ENCODE data around the gene SETD2. TPM values are rescaled to one million over a fixed set of nuclear protein-coding genes. Genes with fewer than 3 reads are reported as not detected.
A peak's percentile ranks its signal among the peaks of the same experiment; 100 is the strongest.
"Not testable (repeated sequence)": the region's sequence is repeated elsewhere in the genome, so short reads cannot be mapped to it uniquely, and the experiment has no call there.

The SETD2 gene
- total RNA-seq, 1 experiment from 2014 or later, result 15.4 TPM

DNA sequence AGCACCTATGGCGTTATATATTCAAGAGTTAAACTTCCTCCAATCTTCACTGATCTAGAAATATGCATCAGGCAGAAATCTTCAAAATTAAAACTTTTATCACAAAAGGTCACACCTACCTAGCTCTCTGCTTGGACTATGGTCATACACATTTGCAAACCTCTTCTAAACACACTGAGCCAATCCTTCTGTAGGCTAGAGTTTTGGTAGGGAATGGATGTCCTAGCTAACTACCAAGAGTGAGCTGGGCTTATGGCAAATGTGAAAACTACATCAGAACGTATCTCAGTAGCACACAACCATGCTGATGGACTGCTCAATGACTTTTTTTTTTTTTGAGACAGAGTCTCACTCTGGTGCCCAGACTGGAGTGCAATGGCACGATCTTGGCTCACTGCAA is 29.6 kb downstream of the SETD2 start:
- no peaks in the 10 kb centered on the region for H3K36me3 ChIP-seq (replicated peaks; ENCODE audit: control insufficient read depth, insufficient read depth, low read length)
- H3K4me3 ChIP-seq (ENCODE audit: insufficient read depth, low read depth, low read length), result no peak overlapping the region
- no peaks in the 10 kb centered on the region for H3K27me3 ChIP-seq (ENCODE audit: control insufficient read depth, insufficient read depth, low read length)
- no peak for DNase-seq

DNA sequence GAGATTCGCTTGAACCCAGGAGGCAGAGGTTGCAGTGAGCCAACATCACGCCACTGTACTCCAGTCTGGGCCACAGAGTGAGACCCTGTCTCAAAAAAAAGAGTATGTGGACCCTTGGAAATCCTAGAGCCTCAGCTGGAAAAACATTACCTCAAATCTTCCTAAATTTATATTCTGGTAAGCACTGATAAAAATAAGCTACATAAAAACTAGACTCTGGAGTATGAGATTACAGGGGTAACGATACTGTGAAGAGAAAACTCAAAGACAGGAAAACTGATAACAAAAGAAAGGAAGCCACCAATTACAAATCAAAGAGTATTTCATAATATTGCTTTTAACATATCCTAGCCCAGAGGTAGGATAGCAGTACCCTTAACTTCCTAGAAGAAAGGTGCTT is 30.3 kb downstream of the SETD2 start:
- Histone ChIP-seq H3K4me3 (ENCODE audit: insufficient read depth, low read depth, low read length) (no peak overlapping the region), H3K36me3 (replicated peaks; ENCODE audit: control insufficient read depth, insufficient read depth, low read length) (no peaks in the 10 kb centered on the region), H3K27me3 (ENCODE audit: control insufficient read depth, insufficient read depth, low read length) (no peaks in the 10 kb centered on the region)
- no peak for DNase-seq

DNA sequence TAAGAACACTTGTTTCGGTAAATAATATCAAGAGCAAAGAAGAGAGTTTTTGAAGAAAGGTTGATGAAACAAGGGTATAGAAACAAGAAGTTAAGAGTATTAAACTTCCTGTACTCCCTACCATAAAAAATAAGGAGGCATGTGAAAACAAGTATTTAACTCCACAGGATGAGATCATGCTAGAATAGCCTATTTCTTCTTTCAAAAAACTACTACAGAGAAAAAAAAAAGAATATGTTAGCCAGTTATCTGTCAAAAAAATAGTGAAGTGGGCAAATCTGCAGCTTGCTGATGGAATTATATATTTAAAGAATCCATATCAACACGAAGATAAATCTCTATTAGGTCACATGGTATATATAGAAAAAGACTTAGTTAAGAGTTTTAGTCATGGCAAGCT is 33.4 kb downstream of the SETD2 start:
- no peaks in the 10 kb centered on the region for H3K36me3 ChIP-seq (replicated peaks; ENCODE audit: control insufficient read depth, insufficient read depth, low read length)
- H3K4me3 ChIP-seq (ENCODE audit: insufficient read depth, low read depth, low read length), result no peak overlapping the region
- no peaks in the 10 kb centered on the region for H3K27me3 ChIP-seq (ENCODE audit: control insufficient read depth, insufficient read depth, low read length)
- DNase-seq, result no peak

DNA sequence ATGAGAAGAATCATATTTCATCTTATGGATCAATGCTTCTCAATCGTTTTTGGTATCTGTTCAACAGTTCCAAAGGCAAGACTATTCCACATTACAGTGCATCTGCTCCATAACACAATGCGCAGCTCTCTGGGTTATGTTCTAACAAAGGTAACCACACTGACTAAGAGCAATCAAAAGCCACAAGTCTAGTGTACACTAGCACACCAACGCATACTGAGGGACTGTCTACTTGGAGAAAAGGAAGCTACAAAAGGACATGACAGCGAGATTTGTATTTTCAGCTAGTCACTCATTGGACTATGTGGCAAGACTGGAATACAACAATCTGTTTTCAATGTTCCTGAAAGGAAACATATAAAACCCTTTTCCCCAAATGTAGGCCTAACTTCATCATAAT is 35.8 kb downstream of the SETD2 start:
- Histone ChIP-seq H3K27me3 (ENCODE audit: control insufficient read depth, insufficient read depth, low read length) (no peaks in the 10 kb centered on the region), H3K36me3 (replicated peaks; ENCODE audit: control insufficient read depth, insufficient read depth, low read length) (peaks cover 2% of the 10 kb centered on the region; the same call in 1 of the 2 replicates), H3K4me3 (ENCODE audit: insufficient read depth, low read depth, low read length) (no peak overlapping the region)
- DNase-seq, result no peak

DNA sequence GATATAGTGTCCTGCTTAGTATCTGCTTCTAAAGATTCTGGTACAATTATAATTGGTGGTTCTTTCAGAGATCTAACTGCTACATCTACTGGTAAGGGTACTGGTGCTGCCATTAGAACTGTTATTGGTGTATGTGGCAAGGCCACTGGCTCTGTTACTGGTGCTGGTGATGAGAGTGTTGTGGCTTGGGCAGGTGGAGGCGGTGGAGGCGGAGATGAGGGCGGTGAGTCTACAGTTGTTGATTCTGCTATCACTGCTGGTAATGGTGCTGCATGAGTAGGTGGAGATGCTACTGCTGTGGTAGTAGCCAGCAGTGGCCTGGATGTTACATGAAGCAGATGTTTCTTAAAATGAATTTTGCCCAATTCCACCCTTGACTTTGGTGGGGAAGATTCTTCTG is 40.1 kb downstream of the SETD2 start:
- DNase-seq, result no peak
- Histone ChIP-seq H3K36me3 (replicated peaks; ENCODE audit: control insufficient read depth, insufficient read depth, low read length) (peaks cover 2% of the 10 kb centered on the region; the same call in 1 of the 2 replicates), H3K4me3 (ENCODE audit: insufficient read depth, low read depth, low read length) (no peak overlapping the region), H3K27me3 (ENCODE audit: control insufficient read depth, insufficient read depth, low read length) (no peaks in the 10 kb centered on the region)

DNA sequence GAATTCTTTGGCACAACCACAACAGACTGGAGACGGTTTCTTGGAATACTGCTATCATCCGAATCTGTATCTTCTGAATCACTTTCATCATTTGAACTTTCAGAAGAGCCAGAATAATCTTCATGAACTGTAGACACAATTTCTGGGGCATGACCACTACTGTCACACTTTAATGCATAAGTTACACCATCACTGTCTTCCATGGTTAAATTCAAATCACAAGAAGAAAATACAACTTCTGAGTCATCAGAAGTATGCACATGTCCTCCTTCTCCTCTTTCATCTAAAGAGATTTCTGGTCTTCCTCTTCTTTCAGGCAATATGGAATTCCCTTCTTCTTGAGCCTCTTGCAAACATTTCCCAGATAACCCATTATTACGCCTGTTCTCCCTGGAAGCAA is 42.5 kb downstream of the SETD2 start:
- Histone ChIP-seq H3K4me3 (ENCODE audit: insufficient read depth, low read depth, low read length) (no peak overlapping the region), H3K36me3 (replicated peaks; ENCODE audit: control insufficient read depth, insufficient read depth, low read length) (peaks cover 2% of the 10 kb centered on the region; the same call in 1 of the 2 replicates), H3K27me3 (ENCODE audit: control insufficient read depth, insufficient read depth, low read length) (no peaks in the 10 kb centered on the region)
- DNase-seq, result no peak

DNA sequence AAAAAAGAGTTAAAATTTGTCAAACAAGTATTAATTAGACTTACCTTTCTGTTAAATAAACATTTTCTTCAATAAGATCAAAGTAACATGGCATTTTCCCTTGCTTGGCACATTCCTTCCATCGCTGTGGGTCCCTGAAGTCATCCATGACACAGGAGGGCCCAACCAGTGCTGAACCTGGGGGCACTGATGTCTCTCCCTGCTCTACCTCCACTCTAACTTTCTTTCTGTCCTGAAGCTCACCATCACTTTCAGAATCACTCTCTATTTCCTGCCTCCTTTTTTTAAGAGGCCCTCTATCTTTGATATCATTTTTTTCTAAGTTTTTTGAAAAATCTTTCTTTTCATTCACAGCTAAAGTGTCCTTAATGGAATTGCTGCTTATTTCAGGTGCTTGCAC is 43.8 kb downstream of the SETD2 start:
- no peak overlapping the region for H3K4me3 ChIP-seq (ENCODE audit: insufficient read depth, low read depth, low read length)
- DNase-seq, result no peak
- peaks cover 2% of the 10 kb centered on the region for H3K36me3 ChIP-seq (replicated peaks; ENCODE audit: control insufficient read depth, insufficient read depth, low read length)
- no peaks in the 10 kb centered on the region for H3K27me3 ChIP-seq (ENCODE audit: control insufficient read depth, insufficient read depth, low read length)

DNA sequence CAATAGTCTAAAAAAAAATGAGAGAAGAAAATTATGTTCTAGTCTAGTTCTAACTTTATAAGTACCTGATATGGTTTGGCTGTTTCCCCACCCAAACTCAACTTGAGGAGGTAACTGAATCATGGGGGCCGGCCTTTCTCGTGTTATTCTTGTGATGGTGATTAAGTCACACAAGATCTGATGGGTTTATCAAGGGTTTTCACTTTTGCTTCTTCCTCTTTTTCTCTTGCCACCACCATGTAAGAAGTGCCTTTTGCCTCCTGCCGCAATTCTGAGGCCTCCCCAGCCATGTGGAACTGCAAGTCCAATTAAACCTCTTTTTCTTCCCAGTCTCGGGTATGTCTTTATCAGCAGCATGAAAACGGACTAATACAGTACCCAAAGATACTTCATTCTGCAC is 44.5 kb downstream of the SETD2 start:
- not testable (repeated sequence) for H3K4me3 ChIP-seq (ENCODE audit: insufficient read depth, low read depth, low read length); H3K27me3 ChIP-seq (ENCODE audit: control insufficient read depth, insufficient read depth, low read length); DNase-seq; H3K36me3 ChIP-seq (replicated peaks; ENCODE audit: control insufficient read depth, insufficient read depth, low read length)

DNA sequence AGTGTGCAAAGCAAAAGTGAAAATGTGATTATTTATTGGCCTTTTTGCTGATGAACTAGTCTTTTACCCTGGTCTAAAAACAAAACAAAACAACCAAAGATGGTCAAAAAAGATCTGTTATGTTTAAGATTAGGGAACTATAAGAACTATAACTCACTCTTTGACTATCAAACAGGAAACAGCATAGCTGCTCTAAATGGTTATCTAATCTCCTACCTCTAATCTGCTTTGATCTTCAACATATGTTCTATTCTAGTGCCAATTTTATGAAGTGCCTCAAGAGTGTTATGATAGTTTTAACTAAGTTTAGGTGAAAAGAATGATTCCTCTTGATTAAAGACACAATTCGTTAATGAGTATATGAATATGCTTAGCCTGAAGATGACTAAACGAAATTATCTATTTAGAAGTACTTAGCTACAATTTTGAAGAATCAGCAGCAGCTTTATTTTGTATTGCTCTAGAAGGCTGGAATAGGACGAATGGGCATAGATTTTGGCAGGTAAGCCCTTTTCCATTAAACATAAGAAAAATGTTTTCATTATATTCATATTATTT is 46.0 kb downstream of the SETD2 start:
- Histone ChIP-seq H3K4me3 (ENCODE audit: insufficient read depth, low read depth, low read length) (no peak overlapping the region), H3K36me3 (replicated peaks; ENCODE audit: control insufficient read depth, insufficient read depth, low read length) (peaks cover 1% of the 10 kb centered on the region), H3K27me3 (ENCODE audit: control insufficient read depth, insufficient read depth, low read length) (no peaks in the 10 kb centered on the region)
- no peak for DNase-seq

DNA sequence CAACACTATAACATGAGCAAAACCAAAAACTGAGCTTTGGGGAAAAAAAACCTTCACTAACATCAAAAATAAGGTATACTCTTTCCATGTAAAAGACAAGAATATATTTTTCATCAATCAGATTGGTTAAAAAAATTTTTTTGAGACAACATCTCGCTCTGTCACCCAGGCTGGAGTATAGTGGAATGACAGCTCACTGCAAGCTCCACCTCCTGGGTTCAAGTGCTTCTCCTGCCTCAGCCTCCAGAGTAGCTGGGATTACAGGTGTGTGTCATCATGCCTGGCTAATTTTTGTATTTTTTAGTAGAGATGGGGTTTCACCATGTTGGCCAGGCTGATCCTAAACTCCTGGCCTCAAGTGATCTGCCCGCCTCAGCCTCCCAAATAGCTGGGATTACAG is 48.4 kb downstream of the SETD2 start:
- H3K4me3 ChIP-seq (ENCODE audit: insufficient read depth, low read depth, low read length); H3K27me3 ChIP-seq (ENCODE audit: control insufficient read depth, insufficient read depth, low read length); H3K36me3 ChIP-seq (replicated peaks; ENCODE audit: control insufficient read depth, insufficient read depth, low read length); DNase-seq: not testable (repeated sequence)

DNA sequence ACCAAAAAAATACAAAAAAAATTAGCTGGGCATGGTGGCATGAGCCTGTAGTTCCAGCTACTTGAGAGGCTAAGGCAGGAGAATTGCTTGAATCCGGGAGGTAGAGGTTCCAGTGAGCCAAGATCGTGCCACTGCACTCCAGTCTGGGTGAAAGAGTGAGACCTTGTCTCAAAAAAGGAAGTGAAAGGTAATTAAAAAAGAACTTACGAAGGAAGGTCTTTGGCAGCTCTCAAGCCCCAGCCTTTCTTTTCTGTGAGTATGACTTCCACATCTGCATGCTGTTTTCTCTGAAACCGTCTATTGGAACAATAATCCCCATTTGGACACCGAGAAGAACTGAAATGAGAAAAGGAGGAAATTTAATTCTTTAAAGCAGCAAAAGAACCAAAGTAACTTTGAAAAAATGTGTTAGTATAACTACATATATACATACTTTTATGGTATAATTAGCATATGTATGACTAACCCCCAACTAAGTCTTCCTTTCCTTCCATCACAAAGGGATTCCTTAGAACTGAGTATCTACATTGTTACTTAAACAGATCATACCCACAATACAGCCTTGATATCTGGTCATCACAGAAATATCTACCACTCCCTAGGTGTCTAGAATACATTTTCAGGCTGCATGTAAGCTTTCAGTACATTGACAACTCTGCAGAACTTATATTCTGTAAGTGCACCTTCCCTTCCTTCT is 50.1 kb downstream of the SETD2 start:
- Histone ChIP-seq H3K36me3 (replicated peaks; ENCODE audit: control insufficient read depth, insufficient read depth, low read length) (peaks cover 1% of the 10 kb centered on the region), H3K4me3 (ENCODE audit: insufficient read depth, low read depth, low read length) (no peak overlapping the region), H3K27me3 (ENCODE audit: control insufficient read depth, insufficient read depth, low read length) (no peaks in the 10 kb centered on the region)
- no peak for DNase-seq

DNA sequence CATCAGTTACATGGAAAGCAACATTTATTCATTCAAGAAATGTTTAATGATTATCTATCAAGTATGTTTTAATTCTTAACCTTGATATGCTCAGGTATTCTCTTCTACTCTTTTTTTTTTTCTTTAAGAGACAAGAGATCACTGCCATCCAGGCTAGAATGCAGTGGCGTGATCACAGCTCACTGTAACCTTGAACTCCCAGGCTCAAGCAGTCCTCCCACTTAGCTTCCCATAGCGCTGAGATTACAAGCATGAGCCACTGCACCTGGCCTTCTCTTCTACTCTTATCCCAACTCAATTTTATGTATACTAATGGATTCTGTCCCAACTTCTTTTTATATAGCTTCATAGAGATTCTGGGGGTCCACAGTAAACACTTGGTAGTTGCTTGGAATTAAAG is 50.9 kb downstream of the SETD2 start:
- no peaks in the 10 kb centered on the region for H3K27me3 ChIP-seq (ENCODE audit: control insufficient read depth, insufficient read depth, low read length)
- no peak for DNase-seq
- H3K36me3 ChIP-seq (replicated peaks; ENCODE audit: control insufficient read depth, insufficient read depth, low read length), result peaks cover 1% of the 10 kb centered on the region
- no peak overlapping the region for H3K4me3 ChIP-seq (ENCODE audit: insufficient read depth, low read depth, low read length)

DNA sequence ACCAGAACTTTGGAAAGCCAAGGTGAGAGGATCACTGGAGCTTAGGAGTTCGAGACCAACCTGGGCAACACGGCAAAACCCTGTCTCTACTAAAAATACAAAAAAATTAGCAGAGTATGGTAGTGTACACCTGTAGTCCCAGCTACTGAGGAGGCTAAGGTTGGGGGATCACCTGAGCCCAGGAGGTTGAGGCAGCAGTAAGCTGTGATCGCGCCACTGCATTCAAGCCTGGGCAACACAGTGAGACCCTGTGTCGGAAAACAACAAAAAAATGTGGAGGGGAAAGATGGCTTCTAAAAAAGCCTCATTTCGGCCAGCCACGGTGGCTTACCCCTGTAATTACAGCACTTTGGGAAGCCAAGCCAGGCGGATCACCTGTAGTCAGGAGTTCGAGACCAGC is 54.5 kb downstream of the SETD2 start:
- no peaks in the 10 kb centered on the region for H3K27me3 ChIP-seq (ENCODE audit: control insufficient read depth, insufficient read depth, low read length)
- H3K4me3 ChIP-seq (ENCODE audit: insufficient read depth, low read depth, low read length), result no peak overlapping the region
- peaks cover 1% of the 10 kb centered on the region for H3K36me3 ChIP-seq (replicated peaks; ENCODE audit: control insufficient read depth, insufficient read depth, low read length)
- DNase-seq, result no peak

DNA sequence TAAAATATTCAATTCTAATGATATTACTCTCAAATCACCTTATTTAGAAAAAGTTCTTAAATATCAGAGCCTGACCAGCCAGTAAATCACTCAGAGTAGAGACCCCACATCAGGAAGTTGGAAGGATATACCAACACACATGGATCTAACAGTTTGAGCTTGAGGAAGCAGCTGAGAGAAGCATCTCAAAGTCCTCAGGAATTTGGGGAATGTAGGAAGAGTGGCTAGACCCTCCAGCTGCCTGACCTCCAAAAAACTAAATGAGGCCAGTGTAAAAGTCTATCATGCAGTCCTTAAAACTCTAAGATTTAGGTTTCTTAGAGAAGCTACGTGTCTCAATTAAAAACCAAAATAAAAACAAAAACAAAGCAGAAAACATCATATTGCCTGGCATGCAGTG is 55.4 kb downstream of the SETD2 start:
- DNase-seq, result peak; percentile 28

DNA sequence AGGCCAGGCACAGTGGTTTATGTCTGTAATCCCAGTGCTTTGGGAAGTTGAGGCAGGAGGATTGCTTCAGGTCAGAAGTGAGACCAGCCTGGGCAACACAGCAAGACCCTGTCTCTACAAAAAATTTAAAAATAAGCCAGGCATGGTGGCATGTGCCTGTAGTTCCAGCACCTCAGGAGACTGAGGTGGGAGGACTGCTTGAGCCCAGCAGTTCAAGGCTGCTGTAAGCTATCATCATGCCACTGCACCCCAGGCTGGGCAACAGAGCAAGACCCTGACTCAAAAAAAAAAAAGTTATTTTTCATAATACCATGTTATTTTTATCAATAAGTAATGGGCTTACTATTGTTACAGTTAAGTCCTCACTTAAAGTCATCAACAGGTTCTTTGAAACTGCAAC is 59.7 kb downstream of the SETD2 start:
- Histone ChIP-seq H3K27me3 (ENCODE audit: control insufficient read depth, insufficient read depth, low read length) (no peaks in the 10 kb centered on the region), H3K4me3 (ENCODE audit: insufficient read depth, low read depth, low read length) (no peak overlapping the region), H3K36me3 (replicated peaks; ENCODE audit: control insufficient read depth, insufficient read depth, low read length) (peaks cover 1% of the 10 kb centered on the region)
- DNase-seq, result no peak

More for the DNA sequence above, 55.4 kb downstream of the SETD2 start:
- H3K4me3 ChIP-seq (ENCODE audit: insufficient read depth, low read depth, low read length), result no peak overlapping the region
- no peaks in the 10 kb centered on the region for H3K27me3 ChIP-seq (ENCODE audit: control insufficient read depth, insufficient read depth, low read length)
- peaks cover 1% of the 10 kb centered on the region for H3K36me3 ChIP-seq (replicated peaks; ENCODE audit: control insufficient read depth, insufficient read depth, low read length)

Data from H7 (cell line).